ENCODE results near the gene COL12A1.

The COL12A1 gene

GRCh38 chr6:75142721-75143120, 63.1 kb downstream of the COL12A1 start:
- no peak for DNase-seq

DNA sequence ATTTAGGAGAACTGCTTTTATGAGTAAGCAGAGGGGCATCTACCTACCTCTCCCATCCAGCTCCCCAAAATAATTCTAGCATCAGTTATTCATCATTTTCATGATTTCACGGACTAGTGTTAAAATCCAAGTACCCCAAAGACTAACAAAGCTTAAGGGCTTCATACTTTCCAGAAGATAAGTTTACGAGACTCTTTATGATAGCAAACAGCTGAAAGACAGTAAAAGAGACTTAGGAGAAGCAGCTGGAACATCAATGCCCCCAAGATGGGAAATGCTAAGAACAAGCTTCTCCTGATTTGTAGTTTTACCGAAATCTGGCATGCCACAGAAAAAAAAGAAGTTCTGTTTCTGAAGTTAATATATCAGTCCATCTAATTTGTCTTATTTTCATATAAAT, 70.0 kb downstream of the COL12A1 start:
- no peak for DNase-seq

DNA sequence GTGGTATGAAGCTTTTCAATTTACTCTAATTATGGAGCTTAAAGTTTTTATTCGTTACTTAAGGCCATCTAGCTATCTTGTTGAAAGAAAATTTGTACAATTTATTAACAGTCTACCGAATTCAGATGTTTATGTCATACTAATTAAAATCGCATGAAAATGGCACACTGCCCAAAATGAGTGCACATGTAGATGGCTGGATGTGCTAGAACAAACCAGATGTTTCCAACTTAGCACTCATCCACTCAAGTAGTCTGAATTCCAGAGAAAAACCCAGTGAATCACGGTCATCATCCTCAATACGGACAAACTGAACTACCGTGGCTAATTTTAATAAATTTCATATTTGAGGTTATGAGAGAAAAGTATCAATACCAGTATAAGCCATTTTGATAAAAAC, 70.4 kb downstream of the COL12A1 start:
- DNase-seq: peak; percentile 73

DNA sequence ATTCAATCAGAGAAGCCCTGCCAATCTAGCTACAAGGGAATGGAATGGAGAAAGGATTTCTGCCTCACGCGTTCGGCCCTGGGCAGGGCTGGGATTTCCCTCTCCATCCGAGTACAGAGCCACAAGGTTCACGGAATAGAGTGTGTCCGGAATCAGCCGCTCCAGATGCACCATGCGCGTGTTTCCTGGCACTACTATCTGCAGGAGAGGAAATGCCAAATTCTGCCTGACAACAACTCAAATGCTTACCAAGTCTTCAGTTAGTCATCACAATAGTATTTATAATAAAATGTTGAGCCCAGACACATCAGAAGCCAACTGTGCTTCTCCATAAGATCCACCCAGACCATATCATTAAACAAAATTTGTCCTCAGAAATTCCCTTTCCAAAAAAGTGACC, 75.1 kb downstream of the COL12A1 start:
- peak; percentile 47 for DNase-seq

GRCh38 chr6:75128878-75129570, 76.8 kb downstream of the COL12A1 start:
- no peak for DNase-seq

DNA sequence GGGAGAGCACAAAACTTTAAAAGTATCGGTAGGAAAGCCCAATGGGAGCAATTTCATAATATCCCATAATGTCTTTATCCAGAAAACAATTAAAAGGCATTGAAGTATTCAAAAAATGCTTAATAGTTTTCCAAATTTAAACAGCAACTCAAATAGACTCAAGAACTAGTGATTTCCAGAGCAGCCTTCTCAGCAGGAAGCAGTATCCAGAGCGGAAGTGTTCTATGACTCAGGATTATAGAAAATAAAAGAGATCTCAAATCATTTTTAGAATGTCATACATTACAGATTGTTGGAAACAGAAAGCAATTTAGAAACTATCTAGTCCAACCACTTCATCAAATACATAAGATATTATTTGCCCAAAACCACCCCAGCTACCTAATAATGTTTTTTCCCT, 79.3 kb downstream of the COL12A1 start:
- peak; percentile 55 for DNase-seq

DNA sequence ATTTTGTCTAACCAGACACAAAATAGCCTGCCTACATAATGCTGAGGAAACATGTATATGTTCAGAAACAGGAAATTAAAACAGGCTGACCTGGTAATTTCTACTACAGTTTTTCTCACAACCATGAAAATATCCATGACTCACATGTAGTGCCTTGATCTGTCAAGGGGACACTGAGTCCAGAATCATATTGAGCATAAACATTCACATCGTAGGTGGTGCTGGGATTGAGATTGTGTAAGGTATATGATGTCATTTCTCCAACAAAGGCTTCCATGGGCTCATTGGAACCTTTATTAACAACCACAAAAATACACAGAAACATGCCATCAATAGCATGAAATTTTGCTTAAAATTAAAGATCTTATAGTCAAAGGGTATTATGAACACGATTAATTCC, 80.9 kb downstream of the COL12A1 start:
- DNase-seq: no peak

DNA sequence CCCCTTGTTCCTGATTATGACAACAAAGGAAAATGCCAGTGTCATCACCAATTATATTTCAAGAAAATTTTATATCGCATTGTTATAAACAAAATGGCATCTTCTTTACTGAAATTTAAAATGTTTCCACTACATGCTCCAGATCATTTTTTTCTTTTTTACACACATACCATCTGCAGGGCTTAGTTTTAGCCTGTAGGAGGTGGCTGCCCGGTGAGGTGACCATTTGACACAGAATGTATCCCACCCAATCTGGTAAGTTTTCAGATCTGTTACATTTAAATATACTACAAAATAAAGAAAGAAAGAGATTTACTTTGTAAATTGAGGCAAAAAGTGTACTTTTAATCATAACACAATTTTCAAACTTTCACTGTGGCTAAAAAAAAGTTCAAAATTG, 81.8 kb downstream of the COL12A1 start:
- DNase-seq: no peak

- DNase-seq: no peak
Observed at GRCh38 chr6:75118925-75119515, 86.8 kb downstream of the COL12A1 start.

DNA sequence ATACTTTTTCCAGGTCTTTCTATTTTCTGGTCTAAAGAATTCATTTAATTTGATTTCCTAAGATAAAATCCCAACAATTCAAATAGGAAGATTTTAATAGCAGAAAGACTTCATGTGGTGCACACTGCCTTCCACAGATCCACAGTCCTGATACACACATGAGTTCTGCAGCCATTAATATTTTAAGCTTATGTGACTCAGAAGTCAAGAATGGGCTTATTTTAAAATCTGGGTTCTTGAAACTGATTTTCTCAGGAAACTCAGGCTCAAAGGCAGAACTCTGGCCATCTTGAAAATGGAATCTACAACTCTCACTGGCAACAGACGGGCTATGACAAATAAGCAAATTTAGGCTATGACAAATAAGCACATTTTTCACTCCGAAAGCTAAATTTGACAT, 88.2 kb downstream of the COL12A1 start:
- DNase-seq: peak; percentile 71

DNA sequence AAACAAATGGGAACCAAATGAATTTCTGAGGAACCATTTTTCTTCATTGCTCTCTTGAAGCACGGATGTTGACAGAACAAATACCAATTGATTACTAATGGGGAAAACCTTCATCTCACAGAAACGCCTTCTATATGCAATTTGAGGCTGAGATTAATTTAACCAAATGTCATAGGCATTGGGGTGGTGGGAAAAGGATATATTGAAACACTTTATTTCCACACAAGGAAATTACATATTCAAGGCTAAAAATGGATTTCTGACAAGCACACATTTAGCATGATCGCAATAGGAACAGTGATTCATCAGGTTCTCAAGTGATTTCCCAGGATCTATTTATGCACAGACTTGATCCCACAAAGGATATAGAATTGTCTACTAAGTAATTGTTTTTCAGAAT, 88.9 kb downstream of the COL12A1 start:
- DNase-seq: peak; percentile 82

DNA sequence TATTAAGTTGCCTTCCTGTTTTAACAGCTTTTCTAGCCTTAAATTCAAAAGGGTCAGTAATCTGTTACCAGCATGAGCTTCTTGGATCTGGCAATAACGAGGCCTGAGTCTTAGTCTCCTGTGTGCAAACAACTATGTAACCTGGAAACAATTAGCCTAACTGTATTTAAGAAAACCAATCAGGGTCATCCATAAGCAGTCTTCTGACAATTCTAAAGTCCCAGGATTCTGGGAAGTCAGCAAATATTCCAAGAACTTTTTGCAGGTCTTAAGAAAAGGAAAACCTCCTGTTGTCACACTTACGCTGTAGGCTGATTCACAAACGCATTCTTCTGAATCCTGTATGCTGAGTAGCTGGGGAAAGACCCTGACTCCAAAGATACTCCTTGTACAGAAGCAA, 90.4 kb downstream of the COL12A1 start:
- peak; percentile 75 for DNase-seq

DNA sequence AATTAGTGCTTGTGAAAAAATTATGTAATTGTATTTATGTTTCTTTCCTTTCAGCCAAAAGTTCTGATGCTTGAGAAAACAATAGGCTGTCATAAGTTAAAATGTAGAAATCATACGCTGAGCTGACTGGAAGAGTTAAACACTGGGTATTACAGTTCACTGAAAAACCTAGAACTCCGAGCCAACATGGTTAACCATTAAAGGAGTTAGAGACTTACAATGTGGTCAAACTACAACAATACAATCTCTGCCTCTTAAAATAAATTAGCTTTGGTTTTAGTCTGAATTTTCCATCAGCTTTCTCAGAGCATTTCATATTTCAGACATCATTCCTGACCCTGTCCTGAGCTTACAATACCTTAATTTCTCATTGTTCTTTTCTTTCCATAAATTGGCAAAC, 91.0 kb downstream of the COL12A1 start:
- DNase-seq: no peak

- DNase-seq: no peak
Observed at GRCh38 chr6:75114195-75114594, 91.7 kb downstream of the COL12A1 start.

DNA sequence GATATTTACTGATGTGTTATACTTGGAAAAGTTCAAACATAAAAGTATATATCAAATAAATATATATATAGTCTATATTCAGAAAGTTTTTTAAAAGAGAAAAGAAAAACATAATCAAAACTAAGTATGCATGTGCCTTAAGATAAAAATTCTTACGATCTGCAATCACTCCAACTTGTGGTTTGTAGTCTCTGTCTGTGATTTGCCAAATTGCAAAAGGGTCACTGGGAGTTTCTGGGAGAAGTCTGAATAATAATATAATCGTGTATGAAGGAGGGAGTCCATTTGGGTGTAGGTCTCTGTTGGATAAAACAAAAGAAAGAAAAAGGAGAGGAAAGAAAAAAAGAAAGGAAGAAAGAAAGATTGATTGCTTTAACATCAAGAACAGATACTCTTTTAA, 92.4 kb downstream of the COL12A1 start:
- DNase-seq: peak; percentile 54

DNA sequence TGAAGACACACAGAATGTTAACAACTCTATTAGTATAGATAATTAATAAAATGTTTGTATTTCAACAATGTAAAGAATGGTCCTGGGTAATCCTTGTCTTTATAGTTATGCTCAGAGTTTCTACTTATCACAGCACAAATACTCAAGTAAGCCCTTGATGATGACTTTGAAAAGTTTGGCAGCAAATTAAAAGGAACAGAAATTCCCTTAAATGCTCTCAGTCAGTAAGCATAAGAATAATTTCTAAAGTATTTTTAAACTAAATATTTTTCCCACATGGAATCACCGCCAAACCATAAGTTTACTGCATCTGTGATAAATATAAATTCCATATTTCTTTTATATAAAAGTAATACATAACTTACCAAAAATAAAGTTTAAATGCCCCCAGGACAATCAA, 96.1 kb downstream of the COL12A1 start:
- peak; percentile 45 for DNase-seq

DNA sequence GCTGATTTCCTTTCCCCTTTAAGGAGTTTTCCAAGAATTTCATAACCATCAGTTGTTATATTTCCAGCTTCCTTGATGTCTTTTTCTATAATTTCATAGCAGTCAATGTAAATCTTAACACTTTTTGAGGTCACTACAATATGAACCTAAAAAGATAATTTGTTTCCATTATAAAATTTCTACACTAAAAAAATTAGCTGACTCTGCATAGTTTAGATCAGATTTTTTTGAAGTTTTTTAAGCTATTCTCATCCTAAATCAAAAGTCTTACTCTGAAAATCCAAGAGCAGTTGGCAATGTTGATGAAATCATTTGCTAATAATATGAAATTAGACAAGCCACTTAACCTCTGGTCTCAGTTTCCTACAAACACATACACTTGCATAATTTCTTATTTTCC, 96.8 kb downstream of the COL12A1 start:
- DNase-seq: no peak

GRCh38 chr6:75108333-75108974, 97.4 kb downstream of the COL12A1 start:
- DNase-seq: no peak

DNA sequence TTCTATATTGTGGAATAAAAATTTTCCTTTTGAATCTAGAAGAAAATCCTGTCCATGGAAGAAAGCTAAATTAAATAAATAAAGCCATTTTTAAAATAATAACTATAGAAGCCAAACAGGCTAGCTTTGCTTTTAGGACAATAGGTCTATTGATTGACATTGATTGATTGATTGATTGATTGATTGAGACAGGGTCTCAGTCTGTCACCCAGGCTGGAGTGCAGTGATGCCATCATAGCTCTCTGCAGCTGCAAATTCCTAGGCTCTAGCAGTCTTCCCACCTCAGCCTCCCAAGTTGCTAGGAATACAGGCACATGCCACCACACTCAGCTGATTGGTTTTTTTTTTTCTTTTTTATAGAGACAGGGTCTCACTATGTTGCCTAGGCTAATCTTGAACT, 97.9 kb downstream of the COL12A1 start:
- DNase-seq: no peak

GRCh38 chr6:75106426-75106825, 99.4 kb downstream of the COL12A1 start:
- DNase-seq: no peak

- DNase-seq: no peak
Observed at GRCh38 chr6:75103431-75103830, 102.4 kb downstream of the COL12A1 start.

DNA sequence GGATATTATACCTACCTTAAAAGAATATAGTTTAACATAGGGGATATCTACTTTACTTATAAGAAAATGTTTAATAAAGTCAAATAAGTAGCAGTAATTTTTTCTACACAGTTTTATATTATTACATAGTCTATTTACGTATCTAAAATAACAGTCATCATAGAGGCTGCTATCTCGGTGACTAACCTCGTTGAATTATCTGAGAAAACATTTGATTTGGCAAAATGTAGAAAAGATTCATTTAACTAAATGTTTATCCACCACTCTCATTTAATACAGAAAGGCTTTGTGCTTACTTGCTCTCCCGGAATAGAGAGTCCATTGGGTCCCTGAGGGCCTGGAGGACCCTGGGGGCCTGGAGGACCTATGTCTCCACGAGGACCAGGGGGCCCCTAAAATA, 103.6 kb downstream of the COL12A1 start:
- peak; percentile 48 for DNase-seq

DNA sequence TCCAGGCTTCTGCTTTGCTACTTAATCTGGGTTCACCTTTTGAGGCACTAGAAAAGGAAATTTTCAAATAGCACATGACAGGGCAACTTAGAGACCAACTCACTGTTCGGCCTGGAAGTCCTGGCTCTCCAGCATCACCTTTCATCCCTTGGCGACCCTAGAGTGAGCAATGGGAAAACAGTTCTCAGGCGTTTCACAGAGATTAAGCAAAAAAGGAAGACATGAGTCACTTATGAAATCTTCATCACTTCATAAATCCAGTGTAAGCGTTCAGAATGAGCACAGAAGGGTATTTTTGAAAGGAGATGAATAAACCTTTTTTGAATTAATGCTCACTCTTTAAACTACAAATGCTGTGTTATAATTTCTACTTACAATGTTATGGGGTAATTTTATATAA, 104.0 kb downstream of the COL12A1 start:
- peak; percentile 74 for DNase-seq

DNA sequence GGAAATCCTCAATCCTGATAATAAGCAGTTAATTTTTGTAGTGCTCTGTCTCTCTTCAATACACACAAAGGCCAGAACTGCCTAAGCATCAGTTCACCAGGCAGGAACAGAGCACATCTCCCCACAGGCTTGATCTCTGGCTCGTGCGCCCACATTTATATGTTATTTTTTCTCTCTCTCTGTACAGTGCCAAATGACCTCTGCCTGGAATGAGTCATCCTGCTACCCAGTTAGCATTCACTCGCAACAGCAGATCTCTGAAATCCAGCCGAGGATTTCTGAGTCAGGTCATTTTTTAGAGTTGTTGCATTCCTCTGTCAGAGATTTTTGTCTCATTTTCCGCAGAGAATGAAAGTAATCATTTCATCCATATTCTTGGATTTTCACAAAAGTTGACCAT, 107.1 kb downstream of the COL12A1 start:
- DNase-seq: peak; percentile 97

All from fibroblast of skin of scalp (primary cell).